GM12891 (cell line): ENCODE results near the gene RNF151.

ENCODE experiments used
- POLR2A ChIP-seq: IDR thresholded peaks from 2 replicates; pipeline ENCODE4 v1.6.1; 2011; ENCODE audit warnings: low read depth, low read length, control low read depth
- POLR2AphosphoS5 ChIP-seq: IDR thresholded peaks from 2 replicates; pipeline ENCODE4 v1.6.1; 2011; ENCODE audit warnings: low read depth, low read length, control low read depth
- TAF1 ChIP-seq: IDR thresholded peaks from 2 replicates; pipeline ENCODE4 v1.6.1; 2011; ENCODE audit warnings: low read depth, low read length, control low read depth

DNA sequence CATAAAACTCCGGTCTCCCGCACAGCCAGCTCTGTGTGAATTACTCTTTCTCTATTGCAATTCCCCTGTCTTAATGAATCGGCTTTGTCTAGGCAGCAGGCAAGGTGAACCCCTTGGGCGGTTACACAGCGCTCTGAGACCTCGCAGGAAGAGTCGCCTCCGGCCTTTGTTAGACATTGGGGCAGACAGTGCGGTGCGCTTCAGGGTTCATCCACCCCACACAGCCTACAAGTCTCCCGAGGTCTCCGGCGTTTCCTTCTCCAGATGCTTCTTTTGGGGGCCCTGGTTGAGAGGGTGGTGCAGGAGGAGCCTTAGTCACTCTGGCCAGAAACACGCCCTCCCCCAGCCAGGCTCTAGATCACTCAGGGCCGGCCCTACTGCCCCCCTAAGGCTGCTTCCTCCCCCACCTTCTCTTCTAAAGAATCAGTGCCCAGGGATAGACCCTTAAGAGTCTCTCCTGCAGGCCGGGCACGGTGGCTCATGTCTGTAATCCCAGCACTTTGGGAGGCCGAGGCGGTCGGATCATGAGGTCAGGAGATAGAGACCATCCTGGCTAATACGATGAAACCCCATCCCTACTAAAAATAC, 21.9 kb upstream of the RNF151 start:
- TF ChIP-seq POLR2AphosphoS5: no peak
- TF ChIP-seq POLR2A: no peak
- TF ChIP-seq TAF1: no peak
